Transverse colon (tissue), 4 donors: ENCODE data around the gene MT1HL1. TPM values are rescaled to one million over a fixed set of nuclear protein-coding genes. Genes with fewer than 3 reads are reported as not detected.

Source experiments
- DNase-seq: peaks from one replicate; pipeline ENCODE4 v3.0.0-alpha.2; 2019
- H3K27ac ChIP-seq, 4 donors: fragments of 200-600 bp; sonication (generic); 2 replicates each; pipeline ENCODE4 v1.5.1; 2016 to 2018; ENCODE audit warnings: inconsistent platforms in 4 of 4
- H3K27me3 ChIP-seq: fragments of 200-600 bp; sonication (generic); 2 replicates; pipeline ENCODE4 v1.5.1; 2017; ENCODE audit warnings: inconsistent platforms
- H3K36me3 ChIP-seq, 4 donors: fragments of 200-600 bp; sonication (generic); 2 replicates each; pipeline ENCODE4 v1.5.1; 2017 to 2019; ENCODE audit warnings: inconsistent platforms in 4 of 4
- H3K4me1 ChIP-seq, 4 donors: fragments of 200-600 bp; sonication (generic); 2 replicates each; pipeline ENCODE4 v1.5.1; 2017 to 2020; ENCODE audit warnings: inconsistent platforms in 4 of 4
- H3K4me3 ChIP-seq, 4 donors: fragments of 200-600 bp; sonication (generic); 1 replicate in 1 of 4; 2 replicates in 3 of 4; pipeline versions ENCODE4 v1.5.1 to v1.6.1; 2017 to 2019; ENCODE audit warnings: inconsistent platforms in 4 of 4
- H3K9me3 ChIP-seq, 2 donors: fragments of 200-600 bp; sonication (generic); 2 replicates each; pipeline ENCODE4 v1.5.1; 2017 to 2019; ENCODE audit warnings: inconsistent platforms in 2 of 2
- EP300 ChIP-seq: sonication (generic); formaldehyde crosslinking; IDR thresholded peaks from one replicate; pipeline ENCODE4 v1.6.1; 2017; ENCODE audit warnings: antibody characterized with exemption, low read depth
- POLR2A ChIP-seq: fragments of 450-650 bp; IDR thresholded peaks from one replicate; pipeline ENCODE4 v1.6.1; 2016; ENCODE audit warnings: antibody characterized with exemption, mild to moderate bottlenecking, moderate library complexity
- POLR2AphosphoS5 ChIP-seq, 3 donors: sonication (generic); formaldehyde crosslinking; IDR thresholded peaks; one replicate each; pipeline ENCODE4 v1.6.1; 2016; ENCODE audit warnings: antibody characterized with exemption in 3 of 3
- WGBS, 2 donors: methylation state at CpG; one replicate each; pipeline ENCODE4 v1.1.5; 2018; ENCODE audit warnings: low coverage in 1 of 2; 5-methylcytosine and 5-hydroxymethylcytosine counted together
- in situ Hi-C, 4 donors: fragments of 200-750 bp; cut with MboI; loops; one replicate each; pipeline versions ENCODE4 v1.15.0 to v1.15.1; 2017; ENCODE audit warnings: low sequenced_read_pairs in 3 of 4, low pct_ligation_motif_present in 1 of 4, low pct_unique_long_range_greater_than_20kb in 1 of 4
- intact Hi-C: fragments of 100-400 bp; cut with DNase I; formaldehyde crosslinking; loops from one replicate; pipeline ENCODE4 v1.15.1; 2023; ENCODE audit warnings: low total_unique reads
- total RNA-seq, 4 donors: library from RNA; depleted of rRNA; stranded (reverse); fragments of >200 nt; gene quantifications; one replicate each; pipeline ENCODE4 v1.1.0, GENCODE V29; 2016
- TF ChIP-seq, protein P1 (sequence below), 5 experiments: fragments of 200-600 bp in 3 of 5; fragments of 450-650 bp in 2 of 5; sonication (generic) in 3 of 5; IDR thresholded peaks; 1 replicate in 2 of 5; 2 replicates in 3 of 5; pipeline ENCODE4 v1.5.1; 2016 to 2017; ENCODE audit warnings: antibody characterized with exemption in 5 of 5, inconsistent platforms in 3 of 5, mild to moderate bottlenecking in 2 of 5, moderate library complexity in 1 of 5

Gene MT1HL1
- total RNA-seq, 4 donors from 2014 or later: not detected

DNA sequence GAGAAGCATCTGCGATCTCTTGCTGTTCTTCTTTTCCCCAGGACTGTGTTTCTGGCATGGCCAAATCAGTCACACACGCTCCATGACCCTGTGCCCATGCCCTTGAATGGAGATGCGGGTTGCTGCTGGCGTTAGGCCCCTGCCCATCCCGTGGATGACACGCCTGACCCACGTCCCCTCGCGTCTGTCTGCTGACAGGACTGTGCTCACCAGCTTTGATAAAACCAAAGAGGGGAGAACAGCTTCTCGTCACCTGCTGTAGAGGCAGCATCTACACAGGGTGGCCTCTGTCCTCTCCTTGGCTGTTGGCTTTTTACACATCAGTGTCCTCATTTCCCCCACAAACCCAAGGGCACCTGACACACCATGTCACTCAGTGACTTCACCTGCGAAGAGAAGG, 6.9 kb downstream of the MT1HL1 start:
- intact Hi-C loops: no loop called here
- no peaks in the 10 kb centered on the region for H3K27me3 ChIP-seq
- WGBS, 2 donors: 88% methylated on average over 5 to 11 of the region's 11 CpGs
- H3K4me3 ChIP-seq: no peak overlapping the region
- TF ChIP-seq EP300 (no peak), POLR2A (no peak), POLR2AphosphoS5 (IDR thresholded peaks at IDR 0.05) (no peak)
- TF ChIP-seq, protein P1, sequence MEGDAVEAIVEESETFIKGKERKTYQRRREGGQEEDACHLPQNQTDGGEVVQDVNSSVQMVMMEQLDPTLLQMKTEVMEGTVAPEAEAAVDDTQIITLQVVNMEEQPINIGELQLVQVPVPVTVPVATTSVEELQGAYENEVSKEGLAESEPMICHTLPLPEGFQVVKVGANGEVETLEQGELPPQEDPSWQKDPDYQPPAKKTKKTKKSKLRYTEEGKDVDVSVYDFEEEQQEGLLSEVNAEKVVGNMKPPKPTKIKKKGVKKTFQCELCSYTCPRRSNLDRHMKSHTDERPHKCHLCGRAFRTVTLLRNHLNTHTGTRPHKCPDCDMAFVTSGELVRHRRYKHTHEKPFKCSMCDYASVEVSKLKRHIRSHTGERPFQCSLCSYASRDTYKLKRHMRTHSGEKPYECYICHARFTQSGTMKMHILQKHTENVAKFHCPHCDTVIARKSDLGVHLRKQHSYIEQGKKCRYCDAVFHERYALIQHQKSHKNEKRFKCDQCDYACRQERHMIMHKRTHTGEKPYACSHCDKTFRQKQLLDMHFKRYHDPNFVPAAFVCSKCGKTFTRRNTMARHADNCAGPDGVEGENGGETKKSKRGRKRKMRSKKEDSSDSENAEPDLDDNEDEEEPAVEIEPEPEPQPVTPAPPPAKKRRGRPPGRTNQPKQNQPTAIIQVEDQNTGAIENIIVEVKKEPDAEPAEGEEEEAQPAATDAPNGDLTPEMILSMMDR (IDR thresholded peaks at IDR 0.05): no peak
- DNase-seq: no peak
- in situ Hi-C loops: no loop called here
- H3K9me3 ChIP-seq: no peaks in the 10 kb centered on the region
- H3K4me1 ChIP-seq: peaks cover 0 to 6% (median 0%) of the 10 kb centered on the region in 4 donors
- peak overlapping the region in 2 of 4 donors; percentile 39 to 48 for H3K27ac ChIP-seq
- no peaks in the 10 kb centered on the region for H3K36me3 ChIP-seq

DNA sequence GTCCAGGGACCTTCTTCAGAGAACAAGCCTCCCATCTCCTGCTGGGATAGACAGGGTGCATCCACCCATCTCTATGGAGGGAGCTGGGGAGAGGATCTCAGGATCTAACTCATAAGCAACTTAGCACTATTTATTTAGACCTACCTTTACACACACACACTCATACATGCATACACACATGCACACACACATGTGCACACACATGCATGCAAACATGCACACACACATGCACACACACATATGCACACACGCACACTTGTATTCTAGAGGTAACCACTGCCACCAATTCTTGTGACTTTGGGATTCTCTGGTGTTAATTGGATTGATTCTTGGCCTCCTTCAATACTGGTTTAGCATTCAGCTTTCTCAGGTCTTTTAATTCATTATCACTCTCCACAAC, 9.8 kb downstream of the MT1HL1 start:
- TF ChIP-seq EP300 (no peak), POLR2A (no peak), POLR2AphosphoS5 (IDR thresholded peaks at IDR 0.05) (no peak)
- TF ChIP-seq, protein P1 (IDR thresholded peaks at IDR 0.05): no peak
- 80 to 86% methylated on average over 1 of the region's 1 CpG for WGBS, 2 donors
- Histone ChIP-seq H3K9me3 (no peaks in the 10 kb centered on the region), H3K27ac (no peak overlapping the region), H3K4me3 (no peak overlapping the region), H3K36me3 (no peaks in the 10 kb centered on the region), H3K27me3 (no peaks in the 10 kb centered on the region), H3K4me1 (peaks cover 0 to 6% (median 0%) of the 10 kb centered on the region in 4 donors)
- intact Hi-C loops (no loop called here), in situ Hi-C loops (no loop called here)
- DNase-seq: no peak

DNA sequence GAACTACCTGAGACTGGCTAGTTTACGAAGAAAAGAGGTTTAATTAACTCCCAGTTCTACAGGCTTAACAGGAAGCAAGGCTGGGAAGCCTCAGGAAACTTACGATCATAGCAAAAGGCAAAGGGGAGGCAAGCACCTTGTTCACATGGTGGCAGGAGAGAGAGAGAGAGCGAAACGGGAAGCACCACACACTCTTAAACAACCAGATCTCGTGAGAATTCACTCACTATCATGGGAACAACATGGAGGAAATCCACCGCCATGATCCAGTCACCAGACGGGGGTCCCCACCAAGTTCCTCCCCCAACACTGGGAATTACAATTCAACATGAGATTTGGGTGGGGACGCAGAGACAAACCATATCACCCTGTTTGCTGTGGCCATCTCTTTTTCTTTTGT, 11.8 kb downstream of the MT1HL1 start:
- DNase-seq: no peak
- Histone ChIP-seq H3K36me3 (no peaks in the 10 kb centered on the region), H3K4me3 (no peak overlapping the region), H3K27ac (no peak overlapping the region), H3K27me3 (no peaks in the 10 kb centered on the region), H3K4me1 (no peaks in the 10 kb centered on the region), H3K9me3 (no peaks in the 10 kb centered on the region)
- intact Hi-C loops (no loop called here), in situ Hi-C loops (no loop called here)
- WGBS, 2 donors: 73 to 81% methylated on average over 8 of the region's 8 CpGs
- TF ChIP-seq, protein P1 (IDR thresholded peaks at IDR 0.05): no peak
- TF ChIP-seq EP300 (no peak), POLR2A (no peak), POLR2AphosphoS5 (IDR thresholded peaks at IDR 0.05) (no peak)

DNA sequence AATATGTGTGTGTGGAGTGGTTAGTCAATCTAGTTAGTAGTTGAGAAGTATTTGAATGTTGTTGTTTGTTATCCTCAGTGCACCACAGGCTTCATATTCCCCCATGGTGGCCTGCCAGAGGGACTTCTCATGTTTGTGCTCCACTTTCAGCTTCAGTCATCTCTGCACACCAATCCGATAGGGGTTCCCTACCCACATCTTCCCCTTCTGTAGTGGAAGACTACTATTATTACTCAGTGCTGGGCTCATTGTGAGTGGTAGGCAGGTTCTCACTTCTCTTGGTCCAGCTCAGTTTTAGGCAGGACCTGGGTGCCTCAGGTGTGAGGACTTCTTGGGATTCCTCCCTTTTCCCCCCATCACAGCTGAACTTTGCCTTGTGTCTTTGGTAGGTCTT, 14.2 kb downstream of the MT1HL1 start:
- no peak for TF ChIP-seq POLR2A
- no peak for TF ChIP-seq EP300
- TF ChIP-seq POLR2AphosphoS5 (IDR thresholded peaks at IDR 0.05): no peak
- TF ChIP-seq, protein P1 (IDR thresholded peaks at IDR 0.05): no peak
- no peak overlapping the region for H3K27ac ChIP-seq
- intact Hi-C loops (no loop called here), in situ Hi-C loops (no loop called here)
- no peaks in the 10 kb centered on the region for H3K27me3 ChIP-seq
- no peaks in the 10 kb centered on the region for H3K9me3 ChIP-seq
- H3K4me1 ChIP-seq: no peaks in the 10 kb centered on the region
- WGBS, 2 donors: 60 to 86% methylated on average over 1 of the region's 1 CpG
- DNase-seq: no peak
- no peaks in the 10 kb centered on the region for H3K36me3 ChIP-seq
- no peak overlapping the region for H3K4me3 ChIP-seq
